AG10803 (cell line): ENCODE results near the gene PADI1.

Experiments
- DNase-seq: peaks from one replicate; pipeline ENCODE4 v3.0.0; 2010; ENCODE audit warnings: low read depth
- H3K4me3 ChIP-seq: 2 replicates; pipeline ENCODE4 v1.5.1; 2011; ENCODE audit warnings: mild to moderate bottlenecking, low read length, control low read depth
- TF ChIP-seq, protein P1 (sequence below): conservative IDR thresholded peaks from 2 replicates; pipeline ENCODE4 v1.5.1; 2011; ENCODE audit warnings: mild to moderate bottlenecking, low read length, control low read depth, inconsistent platforms

Gene PADI1, protein sequence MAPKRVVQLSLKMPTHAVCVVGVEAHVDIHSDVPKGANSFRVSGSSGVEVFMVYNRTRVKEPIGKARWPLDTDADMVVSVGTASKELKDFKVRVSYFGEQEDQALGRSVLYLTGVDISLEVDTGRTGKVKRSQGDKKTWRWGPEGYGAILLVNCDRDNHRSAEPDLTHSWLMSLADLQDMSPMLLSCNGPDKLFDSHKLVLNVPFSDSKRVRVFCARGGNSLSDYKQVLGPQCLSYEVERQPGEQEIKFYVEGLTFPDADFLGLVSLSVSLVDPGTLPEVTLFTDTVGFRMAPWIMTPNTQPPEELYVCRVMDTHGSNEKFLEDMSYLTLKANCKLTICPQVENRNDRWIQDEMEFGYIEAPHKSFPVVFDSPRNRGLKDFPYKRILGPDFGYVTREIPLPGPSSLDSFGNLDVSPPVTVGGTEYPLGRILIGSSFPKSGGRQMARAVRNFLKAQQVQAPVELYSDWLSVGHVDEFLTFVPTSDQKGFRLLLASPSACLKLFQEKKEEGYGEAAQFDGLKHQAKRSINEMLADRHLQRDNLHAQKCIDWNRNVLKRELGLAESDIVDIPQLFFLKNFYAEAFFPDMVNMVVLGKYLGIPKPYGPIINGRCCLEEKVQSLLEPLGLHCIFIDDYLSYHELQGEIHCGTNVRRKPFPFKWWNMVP

DNA sequence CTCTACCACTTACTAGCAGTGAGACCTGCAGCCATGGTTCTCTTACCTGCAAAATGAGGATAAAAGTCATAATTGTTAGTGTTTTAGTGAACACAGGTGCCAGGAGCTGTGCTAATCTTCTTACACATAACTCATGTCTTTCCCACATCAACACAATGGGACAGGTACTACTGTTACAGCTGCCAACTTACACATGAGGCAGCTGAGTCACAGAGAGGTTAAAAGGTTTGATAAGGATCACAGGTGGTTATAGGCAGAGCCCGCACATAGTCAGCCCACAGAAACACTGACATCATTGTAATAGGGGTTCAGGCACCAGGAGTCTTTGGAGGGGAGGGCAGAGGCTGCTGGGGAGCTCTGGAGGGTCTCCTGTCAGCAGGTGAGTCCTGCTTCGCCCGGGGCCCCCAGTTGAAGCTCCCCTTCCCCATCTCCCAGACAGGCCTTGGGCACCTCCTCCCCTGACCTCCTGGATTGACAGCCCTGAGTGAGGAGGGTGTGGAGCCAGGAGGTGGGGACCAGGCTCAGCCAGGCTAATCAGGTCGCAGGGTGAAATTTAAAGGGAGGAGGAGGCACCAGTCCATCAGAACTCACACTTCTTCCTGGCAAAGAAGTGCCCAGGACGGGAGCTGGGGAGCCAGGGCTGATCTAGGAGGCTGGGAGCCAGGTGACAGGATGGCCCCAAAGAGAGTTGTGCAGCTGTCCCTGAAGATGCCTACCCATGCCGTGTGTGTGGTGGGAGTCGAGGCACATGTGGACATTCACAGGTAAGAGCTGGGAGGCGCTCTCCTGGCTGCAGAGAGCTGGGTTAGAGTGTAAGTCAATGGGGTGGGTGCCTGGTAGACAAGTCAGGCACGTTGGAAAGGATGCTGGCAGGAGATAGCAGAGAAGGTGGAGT is at the start of gene PADI1:
PADI1 (plus strand) TSS at position 583 of the 895 bp plus-strand sequence; CDS start at position 673, 90 bp downstream.
- H3K4me3 ChIP-seq = no peak within 1 kb of the TSS
- no peak for DNase-seq
- TF ChIP-seq, protein P1, sequence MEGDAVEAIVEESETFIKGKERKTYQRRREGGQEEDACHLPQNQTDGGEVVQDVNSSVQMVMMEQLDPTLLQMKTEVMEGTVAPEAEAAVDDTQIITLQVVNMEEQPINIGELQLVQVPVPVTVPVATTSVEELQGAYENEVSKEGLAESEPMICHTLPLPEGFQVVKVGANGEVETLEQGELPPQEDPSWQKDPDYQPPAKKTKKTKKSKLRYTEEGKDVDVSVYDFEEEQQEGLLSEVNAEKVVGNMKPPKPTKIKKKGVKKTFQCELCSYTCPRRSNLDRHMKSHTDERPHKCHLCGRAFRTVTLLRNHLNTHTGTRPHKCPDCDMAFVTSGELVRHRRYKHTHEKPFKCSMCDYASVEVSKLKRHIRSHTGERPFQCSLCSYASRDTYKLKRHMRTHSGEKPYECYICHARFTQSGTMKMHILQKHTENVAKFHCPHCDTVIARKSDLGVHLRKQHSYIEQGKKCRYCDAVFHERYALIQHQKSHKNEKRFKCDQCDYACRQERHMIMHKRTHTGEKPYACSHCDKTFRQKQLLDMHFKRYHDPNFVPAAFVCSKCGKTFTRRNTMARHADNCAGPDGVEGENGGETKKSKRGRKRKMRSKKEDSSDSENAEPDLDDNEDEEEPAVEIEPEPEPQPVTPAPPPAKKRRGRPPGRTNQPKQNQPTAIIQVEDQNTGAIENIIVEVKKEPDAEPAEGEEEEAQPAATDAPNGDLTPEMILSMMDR = no peak

DNA sequence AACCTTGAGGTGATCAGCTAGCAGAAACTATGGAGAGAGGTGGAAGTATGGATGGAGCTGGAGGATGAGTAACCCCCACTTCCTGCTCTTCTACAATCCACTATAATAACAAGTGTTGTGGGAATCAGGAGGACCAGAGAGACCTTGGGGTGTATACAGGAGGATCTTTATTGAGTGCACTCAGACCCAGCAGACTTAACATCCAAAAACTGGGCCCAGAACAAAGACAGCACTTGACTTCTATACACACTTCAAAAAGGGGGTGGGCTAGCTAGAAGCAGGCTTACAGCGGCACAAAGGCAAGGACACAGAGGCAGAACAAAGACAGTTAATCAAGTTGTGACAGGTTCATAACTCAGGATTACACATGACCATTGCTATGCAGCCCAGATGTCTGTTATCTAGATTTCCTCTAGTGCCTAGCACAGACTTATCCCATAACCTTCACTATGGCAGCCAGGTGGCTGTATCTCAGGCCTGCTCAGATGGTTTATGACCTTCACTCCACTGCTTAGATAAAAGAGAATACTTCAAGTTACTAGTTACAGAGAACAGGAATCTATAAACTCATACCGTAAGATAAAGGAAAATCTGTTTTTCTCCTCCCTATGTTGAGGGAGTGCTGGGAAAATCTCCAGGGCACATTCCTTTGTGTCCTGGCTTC is 49.5 kb upstream of the PADI1 start:
- no peak overlapping the region for H3K4me3 ChIP-seq
- no peak for DNase-seq
- TF ChIP-seq, protein P1 = no peak

DNA sequence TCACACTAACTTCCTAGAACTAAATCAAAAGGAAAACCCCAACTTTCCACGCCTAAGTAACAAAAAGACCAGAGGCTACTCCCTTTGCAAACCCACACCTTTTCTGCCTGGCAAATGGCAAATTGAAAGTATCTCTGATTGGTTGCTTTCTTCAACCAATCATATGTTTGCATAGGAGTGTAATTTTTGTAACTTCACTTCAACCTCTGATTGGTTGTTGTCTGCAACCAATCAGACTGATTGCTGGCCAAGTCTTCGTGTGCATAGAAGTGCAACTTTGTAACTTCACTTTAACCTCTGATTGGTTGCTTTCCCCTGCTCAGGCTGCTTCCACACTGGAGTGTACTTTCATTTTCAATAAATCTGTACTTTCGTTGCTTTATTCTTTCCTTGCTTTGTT is 48.8 kb upstream of the PADI1 start:
- TF ChIP-seq, protein P1 = no peak
- DNase-seq = peak; percentile 20
- H3K4me3 ChIP-seq = no peak overlapping the region

DNA sequence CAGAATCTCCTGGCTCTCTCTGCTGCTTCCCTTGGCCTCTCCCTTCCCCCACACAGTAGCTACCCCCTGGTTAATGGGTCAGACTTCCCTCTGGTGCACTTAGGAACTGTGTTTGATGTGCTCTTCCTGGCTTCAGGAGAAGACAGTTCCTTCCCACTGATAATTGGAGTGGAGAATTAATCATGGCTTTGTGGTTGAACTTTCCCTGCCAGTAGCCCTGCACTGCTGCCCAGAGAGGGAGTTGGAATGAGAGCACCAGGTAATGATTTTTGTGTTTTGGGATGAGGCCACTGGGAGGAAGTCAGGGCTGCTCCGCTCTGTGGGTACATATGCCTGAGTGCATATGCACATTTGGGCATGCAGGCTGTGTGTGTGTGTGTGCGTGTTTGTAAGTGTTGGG is 46.0 kb upstream of the PADI1 start:
- peak; percentile 29 for DNase-seq
- no peak overlapping the region for H3K4me3 ChIP-seq
- TF ChIP-seq, protein P1 = no peak

DNA sequence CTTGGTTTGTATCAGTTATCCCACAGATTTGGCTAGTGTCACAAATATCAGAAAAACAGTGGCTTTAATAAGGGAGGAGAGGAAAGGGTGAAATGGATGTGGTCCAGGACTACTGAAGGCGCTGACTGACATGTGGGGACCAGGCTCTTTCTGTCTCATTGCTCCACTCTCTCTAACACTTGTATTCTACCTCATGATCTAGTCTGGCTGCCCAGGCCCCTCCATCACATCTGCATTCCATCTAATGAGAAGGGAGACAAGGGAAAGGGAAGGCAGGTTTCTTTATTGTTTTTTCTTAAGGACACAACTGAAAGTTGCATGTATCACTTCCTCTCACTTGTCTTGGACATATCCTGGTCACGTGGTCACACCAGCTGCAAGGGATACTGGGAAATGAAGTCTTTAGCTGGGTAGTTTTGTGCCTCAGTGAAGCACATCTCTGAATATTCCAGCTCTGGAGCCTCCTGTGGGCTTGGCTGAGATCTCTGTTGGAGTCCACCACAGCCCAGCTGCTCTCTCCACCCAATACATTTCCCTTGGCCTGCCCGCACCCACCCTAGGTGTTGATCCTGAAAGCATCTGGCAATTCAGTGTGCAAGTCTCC is 43.7 kb upstream of the PADI1 start:
- TF ChIP-seq, protein P1 = no peak
- no peak for DNase-seq
- H3K4me3 ChIP-seq = no peak overlapping the region
